K562 (cell line): Measurements from ENCODE around the gene ACAP2. TPM values are rescaled to one million over a fixed set of nuclear protein-coding genes. Genes with fewer than 3 reads are reported as not detected.

Experiments used
- BRF1 ChIP-seq: IDR thresholded peaks from 3 replicates; pipeline ENCODE4 v1.6.1; 2011; ENCODE audit warnings: borderline replicate concordance, mild to moderate bottlenecking; ENCODE audit not compliant: insufficient read length; ENCODE audit errors: extremely low read depth
- CBX5 ChIP-seq: IDR thresholded peaks from 2 replicates; pipeline ENCODE4 v1.6.1; 2014; ENCODE audit warnings: low read depth, borderline replicate concordance
- CEBPG ChIP-seq, 3 experiments: fragments of 200-800 bp in 1 of 3; sonication (Bioruptor generic) in 1 of 3; sonication (generic) in 1 of 3; formaldehyde crosslinking in 1 of 3; IDR thresholded peaks in 2 of 3; conservative IDR thresholded peaks in 1 of 3; 2 replicates each; pipeline versions ENCODE4 v1.6.1 to v1.8.0; 2016 to 2022; ENCODE audit warnings: missing compliant biosample characterization in 2 of 3, missing genetic modification characterization in 2 of 3, mild to moderate bottlenecking in 1 of 3, missing genetic modification reagents in 1 of 3
- FOXA3 ChIP-seq, 2 experiments: fragments of 450-650 bp in 1 of 2; sonication (generic) in 1 of 2; formaldehyde crosslinking; IDR thresholded peaks in 1 of 2; conservative IDR thresholded peaks in 1 of 2; 2 replicates each; pipeline versions ENCODE4 v1.4.0 to v1.8.0; 2020 to 2022; ENCODE audit warnings: mild to moderate bottlenecking in 2 of 2, missing genetic modification reagents in 1 of 2
- FOXJ2 ChIP-seq: fragments of 200-800 bp; sonication (Bioruptor generic); IDR thresholded peaks from 2 replicates; pipeline ENCODE4 v1.6.1; 2016; ENCODE audit warnings: missing genetic modification characterization, missing compliant biosample characterization
- GABPB2 ChIP-seq: fragments of 250-450 bp; sonication (Bioruptor Pico); conservative IDR thresholded peaks from 2 replicates; pipeline ENCODE4 v1.5.1; 2021; ENCODE audit warnings: mild to moderate bottlenecking
- NCOA6 ChIP-seq: fragments of 450-650 bp; IDR thresholded peaks from 2 replicates; pipeline ENCODE4 v1.6.1; 2017; ENCODE audit warnings: mild to moderate bottlenecking
- PHF21A ChIP-seq: fragments of 450-650 bp; IDR thresholded peaks from 2 replicates; pipeline ENCODE4 v1.6.1; 2017; ENCODE audit warnings: low read depth, borderline replicate concordance
- POLR2B ChIP-seq: fragments of 450-650 bp; IDR thresholded peaks from 2 replicates; pipeline ENCODE4 v1.6.1; 2018; ENCODE audit warnings: low read depth; ENCODE audit not compliant: partially characterized antibody
- POLR2G ChIP-seq: fragments of 200-400 bp; formaldehyde crosslinking; IDR thresholded peaks from 2 replicates; pipeline ENCODE4 v1.6.1; 2017; ENCODE audit warnings: low read depth, mild to moderate bottlenecking, antibody characterized with exemption, low read length, moderate library complexity
- PTRF ChIP-seq: fragments of 450-650 bp; IDR thresholded peaks from 2 replicates; pipeline ENCODE4 v1.6.1; 2016; ENCODE audit warnings: mild to moderate bottlenecking, missing genetic modification characterization, missing compliant biosample characterization
- RAD51 ChIP-seq: fragments of 450-650 bp; IDR thresholded peaks from 2 replicates; pipeline ENCODE4 v1.7.1; 2016; ENCODE audit warnings: low read depth, mild to moderate bottlenecking, borderline replicate concordance
- RB1 ChIP-seq: fragments of 450-650 bp; IDR thresholded peaks from 2 replicates; pipeline ENCODE4 v1.6.1; 2017; ENCODE audit warnings: low read depth, mild to moderate bottlenecking
- TAF1 ChIP-seq: IDR thresholded peaks from 2 replicates; pipeline ENCODE4 v1.6.1; 2011; ENCODE audit warnings: mild to moderate bottlenecking, low read length, moderate library complexity; ENCODE audit not compliant: insufficient read depth, control insufficient read depth, severe bottlenecking; ENCODE audit errors: extremely low read depth
- WHSC1 ChIP-seq: IDR thresholded peaks from one replicate; pipeline ENCODE4 v1.6.1; 2012; ENCODE audit warnings: low read length, control low read depth, inconsistent platforms
- ZC3H8 ChIP-seq: fragments of 450-650 bp; IDR thresholded peaks from 2 replicates; pipeline ENCODE4 v1.6.1; 2017
- ZNF232 ChIP-seq: sonication (generic); formaldehyde crosslinking; IDR thresholded peaks from 2 replicates; pipeline ENCODE4 v1.8.0; 2022; ENCODE audit warnings: mild to moderate bottlenecking, missing genetic modification reagents
- ZNF274 ChIP-seq: IDR thresholded peaks from 2 replicates; pipeline ENCODE4 v1.6.1; 2011; ENCODE audit warnings: low read depth, mild to moderate bottlenecking, low read length, moderate library complexity, borderline replicate concordance
- ZNF354B ChIP-seq: fragments of 250-450 bp; sonication (Bioruptor Pico); IDR thresholded peaks from 2 replicates; pipeline ENCODE4 v1.4.0; 2020
- ZNF764 ChIP-seq: fragments of 250-450 bp; sonication (Bioruptor Pico); IDR thresholded peaks from 2 replicates; pipeline ENCODE4 v1.4.0; 2020; ENCODE audit warnings: low read depth, mild to moderate bottlenecking, moderate library complexity
- polyA plus RNA-seq, 8 experiments: library from polyadenylated mRNA; depleted of rRNA in 4 of 8; stranded (reverse) in 5 of 8; unstranded in 3 of 8; fragments of >200 nt; fragmentation: Nextera tagmentation in 2 of 8; fragmentation: Illumina TruSeq in 1 of 8; extraction: Ambion mirVana in 2 of 8; extraction: Trizol in 1 of 8; gene quantifications; 2 replicates each; pipeline versions ENCODE4 v1.2.1 to v1.2.3, GENCODE V29; 2011 to 2014; ENCODE audit warnings: inconsistent platforms in 1 of 8, missing spikeins in 1 of 8
- total RNA-seq, 7 experiments: library from RNA; depleted of rRNA in 6 of 7; stranded (reverse); fragments of >200 nt in 6 of 7; fragmentation: Illumina TruSeq in 2 of 7; extraction: Trizol in 2 of 7; gene quantifications; 2 replicates each; pipeline versions ENCODE4 v1.2.1 to v1.2.3, GENCODE V29; 2011 to 2021; ENCODE audit warnings: low replicate concordance in 1 of 7
- TF ChIP-seq, protein P1 (sequence below): fragments of 250-450 bp; sonication (Bioruptor Pico); IDR thresholded peaks from 2 replicates; pipeline ENCODE4 v1.8.0; 2022; ENCODE audit warnings: moderate library complexity, mild to moderate bottlenecking, inconsistent platforms
- TF ChIP-seq, protein P2 (sequence below): fragments of 250-450 bp; sonication (Bioruptor Pico); IDR thresholded peaks from 2 replicates; pipeline ENCODE4 v1.4.0; 2020; ENCODE audit warnings: borderline replicate concordance
- TF ChIP-seq, protein P3 (sequence below): IDR thresholded peaks from 2 replicates; pipeline ENCODE4 v1.6.1; 2011; ENCODE audit warnings: borderline replicate concordance, low read depth, mild to moderate bottlenecking, moderate library complexity, low read length; ENCODE audit not compliant: insufficient read depth, poor library complexity, severe bottlenecking

The ACAP2 gene
- total and polyA plus RNA-seq, 9 of the 15 experiments (the other 6 are each of a cell fraction or from before 2014, with no cell fraction given): 10.6 to 52.7 (median 34.4) TPM

DNA sequence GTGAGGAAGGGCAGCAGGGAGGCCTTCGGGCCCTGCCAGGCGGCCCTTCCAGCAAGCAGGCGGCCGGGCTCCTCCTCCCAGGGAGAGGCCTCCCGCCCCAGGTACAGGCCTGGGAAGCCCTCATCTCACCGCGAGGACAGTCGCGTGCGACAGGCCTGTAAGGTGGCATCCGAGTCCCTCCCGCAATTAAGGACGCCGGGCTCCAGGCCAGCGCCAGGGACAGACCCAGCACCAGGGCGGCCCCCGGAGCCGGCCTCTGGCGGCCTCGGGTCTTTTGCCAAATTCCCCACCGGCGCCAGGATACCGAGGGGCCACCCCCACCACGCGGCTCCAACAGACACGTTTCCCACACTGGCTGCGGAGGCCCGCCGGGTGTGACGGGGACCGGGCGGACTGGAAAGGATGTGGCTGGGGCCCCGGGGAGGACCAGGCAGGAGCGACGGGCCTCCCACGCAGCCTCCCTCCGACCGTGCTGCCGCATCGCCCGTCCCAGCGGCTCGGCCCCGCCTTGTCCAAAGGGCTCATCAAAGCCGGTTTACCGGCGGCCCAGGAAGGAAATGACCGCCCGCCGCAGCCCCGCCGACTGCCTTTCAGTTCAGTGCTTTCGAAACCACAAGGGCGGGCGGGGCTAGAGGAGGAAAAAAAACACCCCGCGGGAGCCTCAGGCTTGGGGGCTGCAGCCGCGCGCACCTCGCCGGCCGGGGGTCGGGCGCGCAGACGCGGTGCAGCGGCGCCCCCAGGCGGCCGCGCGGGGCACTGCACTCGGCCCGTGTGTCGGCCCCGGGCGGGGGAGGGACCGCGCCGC, 183.1 kb downstream of the ACAP2 start (continued):
- TF ChIP-seq FOXA3 (CRISPR knock-in tag; conservative IDR thresholded peaks at IDR 0.05 in 1 of 2, IDR thresholded peaks at IDR 0.05 in 1 of 2) (no peak; a peak in 1 of 4 replicates), POLR2G (peak; percentile 90), POLR2B (peak; percentile 31), PTRF (tag) (no peak), WHSC1 (no peak), ZC3H8 (no peak), RAD51 (no peak), ZNF232 (CRISPR knock-in tag) (no peak), CBX5 (no peak), ZNF354B (CRISPR knock-in tag) (no peak), PHF21A (0 out of 2 replicates have a peak, but pooled peaks have one; percentile 34), ZNF764 (CRISPR knock-in tag) (no peak), NCOA6 (no peak), FOXJ2 (tag) (no peak), TAF1 (no peak), CEBPG (CRISPR knock-in tag; IDR thresholded peaks at IDR 0.05) (no peak), CEBPG (tag; conservative IDR thresholded peaks at IDR 0.05 in 1 of 2, IDR thresholded peaks at IDR 0.05 in 1 of 2) (no peak), ZNF274 (no peak), GABPB2 (no peak), BRF1 (no peak), RB1 (peak; percentile 86)
- TF ChIP-seq, protein P1, sequence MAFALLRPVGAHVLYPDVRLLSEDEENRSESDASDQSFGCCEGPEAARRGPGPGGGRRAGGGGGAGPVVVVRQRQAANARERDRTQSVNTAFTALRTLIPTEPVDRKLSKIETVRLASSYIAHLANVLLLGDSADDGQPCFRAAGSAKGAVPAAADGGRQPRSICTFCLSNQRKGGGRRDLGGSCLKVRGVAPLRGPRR: no peak
- TF ChIP-seq, protein P2, sequence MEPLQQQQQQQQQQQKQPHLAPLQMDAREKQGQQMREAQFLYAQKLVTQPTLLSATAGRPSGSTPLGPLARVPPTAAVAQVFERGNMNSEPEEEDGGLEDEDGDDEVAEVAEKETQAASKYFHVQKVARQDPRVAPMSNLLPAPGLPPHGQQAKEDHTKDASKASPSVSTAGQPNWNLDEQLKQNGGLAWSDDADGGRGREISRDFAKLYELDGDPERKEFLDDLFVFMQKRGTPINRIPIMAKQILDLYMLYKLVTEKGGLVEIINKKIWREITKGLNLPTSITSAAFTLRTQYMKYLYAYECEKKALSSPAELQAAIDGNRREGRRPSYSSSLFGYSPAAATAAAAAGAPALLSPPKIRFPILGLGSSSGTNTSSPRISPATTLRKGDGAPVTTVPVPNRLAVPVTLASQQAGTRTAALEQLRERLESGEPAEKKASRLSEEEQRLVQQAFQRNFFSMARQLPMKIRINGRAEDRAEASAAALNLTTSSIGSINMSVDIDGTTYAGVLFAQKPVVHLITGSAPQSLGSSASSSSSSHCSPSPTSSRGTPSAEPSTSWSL (CRISPR knock-in tag): no peak
- TF ChIP-seq, protein P3, sequence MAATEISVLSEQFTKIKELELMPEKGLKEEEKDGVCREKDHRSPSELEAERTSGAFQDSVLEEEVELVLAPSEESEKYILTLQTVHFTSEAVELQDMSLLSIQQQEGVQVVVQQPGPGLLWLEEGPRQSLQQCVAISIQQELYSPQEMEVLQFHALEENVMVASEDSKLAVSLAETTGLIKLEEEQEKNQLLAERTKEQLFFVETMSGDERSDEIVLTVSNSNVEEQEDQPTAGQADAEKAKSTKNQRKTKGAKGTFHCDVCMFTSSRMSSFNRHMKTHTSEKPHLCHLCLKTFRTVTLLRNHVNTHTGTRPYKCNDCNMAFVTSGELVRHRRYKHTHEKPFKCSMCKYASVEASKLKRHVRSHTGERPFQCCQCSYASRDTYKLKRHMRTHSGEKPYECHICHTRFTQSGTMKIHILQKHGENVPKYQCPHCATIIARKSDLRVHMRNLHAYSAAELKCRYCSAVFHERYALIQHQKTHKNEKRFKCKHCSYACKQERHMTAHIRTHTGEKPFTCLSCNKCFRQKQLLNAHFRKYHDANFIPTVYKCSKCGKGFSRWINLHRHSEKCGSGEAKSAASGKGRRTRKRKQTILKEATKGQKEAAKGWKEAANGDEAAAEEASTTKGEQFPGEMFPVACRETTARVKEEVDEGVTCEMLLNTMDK: peak; percentile 81
